Heart left ventricle (tissue), 16 donors: Measurements from ENCODE around the gene DOCK4. TPM values are rescaled to one million over a fixed set of nuclear protein-coding genes. Genes with fewer than 3 reads are reported as not detected.

Experiments
- ATAC-seq, 4 donors: fragments of 200-7000 bp; cut with Tn5 transposase; one replicate each; pipeline ENCODE4 v1.9.1; 2020 to 2022; ENCODE audit warnings: moderate library complexity in 4 of 4, mild to moderate bottlenecking in 3 of 4, moderate number of reproducible peaks in 1 of 4
- DNase-seq, 5 donors: peaks; one replicate each; pipeline ENCODE4 v3.0.0-alpha.2; 2020
- H3K27ac ChIP-seq, 12 donors: fragments of 200-600 bp; sonication (generic) in 4 of 12; one replicate each; pipeline versions ENCODE4 v1.5.0 to v1.8.0; 2016 to 2022; ENCODE audit warnings: mild to moderate bottlenecking in 2 of 12
- H3K27me3 ChIP-seq, 9 donors: fragments of 200-600 bp; sonication (generic) in 2 of 9; one replicate each; pipeline versions ENCODE4 v1.5.1 to v1.8.0; 2016 to 2022; ENCODE audit warnings: mild to moderate bottlenecking in 3 of 9
- H3K36me3 ChIP-seq, 9 donors: fragments of 200-600 bp; sonication (generic) in 2 of 9; one replicate each; pipeline versions ENCODE4 v1.5.0 to v1.8.0; 2018 to 2022; ENCODE audit warnings: mild to moderate bottlenecking in 2 of 9
- H3K4me1 ChIP-seq, 12 donors: fragments of 200-600 bp; sonication (generic) in 4 of 12; one replicate each; pipeline versions ENCODE4 v1.5.0 to v1.8.0; 2016 to 2022; ENCODE audit warnings: mild to moderate bottlenecking in 3 of 12
- H3K4me3 ChIP-seq, 12 donors: fragments of 200-600 bp; sonication (generic) in 4 of 12; one replicate each; pipeline versions ENCODE4 v1.5.0 to v1.8.0; 2017 to 2022; ENCODE audit warnings: mild to moderate bottlenecking in 9 of 12, moderate library complexity in 4 of 12
- H3K9me3 ChIP-seq, 12 donors: fragments of 200-600 bp; sonication (generic) in 4 of 12; one replicate each; pipeline versions ENCODE4 v1.5.0 to v1.8.0; 2016 to 2022; ENCODE audit warnings: mild to moderate bottlenecking in 1 of 12
- CTCF ChIP-seq, 12 donors: fragments of 200-600 bp; sonication (generic) in 4 of 12; IDR thresholded peaks; one replicate each; pipeline versions ENCODE4 v1.5.0 to v1.8.0; 2018 to 2022; ENCODE audit warnings: antibody characterized with exemption in 12 of 12, mild to moderate bottlenecking in 5 of 12
- POLR2A ChIP-seq, 2 donors: fragments of 450-650 bp; IDR thresholded peaks; one replicate each; pipeline ENCODE4 v1.6.1; 2017; ENCODE audit warnings: antibody characterized with exemption in 2 of 2, mild to moderate bottlenecking in 2 of 2, moderate library complexity in 2 of 2
- WGBS, 4 donors: extraction: QIAGEN DNeasy Blood & Tissue Kit in 2 of 4; methylation state at CpG; one replicate each; pipeline versions ENCODE4 v1.1.5 to v1.1.7; 2013 to 2018; 5-methylcytosine and 5-hydroxymethylcytosine counted together
- intact Hi-C, 10 donors: fragments of 100-400 bp; cut with DNase I; formaldehyde crosslinking; loops; one replicate each; pipeline versions ENCODE4 v1.11.1 to v1.14.2; 2022
- polyA plus RNA-seq, 2 donors: library from polyadenylated mRNA; stranded (reverse); fragments of 200-250 nt; gene quantifications; one replicate each; pipeline ENCODE4 v1.2.3, GENCODE V29; 2013
- total RNA-seq, 9 donors: library from RNA; depleted of rRNA in 2 of 9; stranded (reverse); fragments of >200 nt in 2 of 9; fragmentation: NEBNext Ultra II Directional in 3 of 9; extraction: Animal tissue kit (Norgen Biotek cat#: 25700) in 3 of 9; gene quantifications; one replicate each; pipeline versions ENCODE4 v1.1.0 to v1.2.4, GENCODE V29; 2016 to 2023
- donor health status: ischemic (EF 13 %, LVEDD 7.1; RV severe dilation, severe dysfunction).
- donor health status: healthy with polysubstance abuse.
- donor health status: DM: no; HTN: yes; CAD: no.
- donor health status: DM: no; HTN: no; CAD: no.
- donor health status: ischemic (EF 25% LVEDD 6.9; RV normal size, moderate dysfunction).
- donor health status: ischemic (EF 25% LVEDD 5.7; RV mildly dilated, moderate dysfunction).
- donor health status: healthy.
- donor health status: DM: yes; HTN: yes; CAD: no.
- donor health status: ischemic (EF 35%, LVEDD 5.7; RV mildly dilated, moderate dysfunction).
- donor health status: nonischemic (EF 11% LVEDD 7.7; RV severe dilation, severe dysfunction).
- donor health status: DM: yes; HTN: yes; CAD: no.
- donor health status: PGD.
- donor health status: ischemic (EF 29% LVEDD 5.4; RV normal size, mild dysfunction).
- donor health status: nonischemic (EF 23%, LVEDD 6.1; RV moderate dilation, normal function).

DOCK4 gene
- total and polyA plus RNA-seq, 11 donors = 5.1 to 40.8 (median 13.1) TPM

- intact Hi-C loops = no loop called here
- TF ChIP-seq CTCF (IDR thresholded peaks at IDR 0.05) = no peak
- TF ChIP-seq POLR2A (IDR thresholded peaks at IDR 0.05) = no peak
- H3K27ac ChIP-seq = no peak overlapping the region
- no peak for DNase-seq
- no peak overlapping the region for H3K4me3 ChIP-seq
- 96 to 100% (median 96%) methylated on average over 1 of the region's 1 CpG for WGBS, 4 donors
- H3K36me3 ChIP-seq = peaks cover 0 to 59% (median 29%) of the 10 kb centered on the region in 9 donors
- H3K9me3 ChIP-seq = no peaks in the 10 kb centered on the region
- H3K27me3 ChIP-seq = no peaks in the 10 kb centered on the region
- no peak for ATAC-seq
- H3K4me1 ChIP-seq = no peaks in the 10 kb centered on the region
Observed at GRCh38 chr7:111903016-111903415, 303.2 kb downstream of the DOCK4 start.

GRCh38 chr7:111900283-111900682 is 305.9 kb downstream of the DOCK4 start:
- ATAC-seq = no peak
- DNase-seq = no peak
- no peaks in the 10 kb centered on the region for H3K27me3 ChIP-seq
- intact Hi-C loops = no loop called here
- H3K4me1 ChIP-seq = peaks cover 0 to 3% (median 0%) of the 10 kb centered on the region in 12 donors
- peaks cover 0 to 53% (median 21%) of the 10 kb centered on the region in 9 donors for H3K36me3 ChIP-seq
- 94 to 99% (median 95%) methylated on average over 7 of the region's 7 CpGs for WGBS, 4 donors
- H3K27ac ChIP-seq = no peak overlapping the region
- no peak for TF ChIP-seq POLR2A (IDR thresholded peaks at IDR 0.05)
- TF ChIP-seq CTCF (IDR thresholded peaks at IDR 0.05) = no peak
- no peaks in the 10 kb centered on the region for H3K9me3 ChIP-seq
- H3K4me3 ChIP-seq = no peak overlapping the region

GRCh38 chr7:111895049-111895448 is 311.1 kb downstream of the DOCK4 start:
- no peaks in the 10 kb centered on the region for H3K27me3 ChIP-seq
- no peak overlapping the region for H3K4me3 ChIP-seq
- H3K4me1 ChIP-seq = peaks cover 0 to 3% (median 0%) of the 10 kb centered on the region in 12 donors
- intact Hi-C loops = no loop called here
- no peak for ATAC-seq
- 55 to 74% (median 63%) methylated on average over 2 of the region's 2 CpGs for WGBS, 4 donors
- TF ChIP-seq POLR2A (IDR thresholded peaks at IDR 0.05) (no peak), CTCF (IDR thresholded peaks at IDR 0.05) (no peak)
- no peak overlapping the region for H3K27ac ChIP-seq
- H3K36me3 ChIP-seq = peaks cover 0 to 47% (median 19%) of the 10 kb centered on the region in 9 donors
- DNase-seq = no peak
- H3K9me3 ChIP-seq = no peaks in the 10 kb centered on the region

- no peak for DNase-seq
- Histone ChIP-seq H3K4me1 (peaks cover 0 to 3% (median 0%) of the 10 kb centered on the region in 12 donors), H3K4me3 (no peak overlapping the region), H3K27ac (no peak overlapping the region), H3K36me3 (peaks cover 0 to 42% (median 14%) of the 10 kb centered on the region in 9 donors), H3K27me3 (no peaks in the 10 kb centered on the region), H3K9me3 (no peaks in the 10 kb centered on the region)
- no peak for ATAC-seq
- TF ChIP-seq CTCF (IDR thresholded peaks at IDR 0.05) = no peak
- 90 to 100% (median 95%) methylated on average over 1 of the region's 1 CpG for WGBS, 4 donors
- intact Hi-C loops = no loop called here
Observed at GRCh38 chr7:111894518-111894917, 311.7 kb downstream of the DOCK4 start.
